GM12865 (cell line): Measurements from ENCODE around the gene NXPH2.

ENCODE experiments used
- DNase-seq: peaks from one replicate; pipeline ENCODE4 v3.0.0; 2010; ENCODE audit warnings: low read depth
- H3K4me3 ChIP-seq: 2 replicates; pipeline ENCODE4 v1.5.1; 2011; ENCODE audit warnings: mild to moderate bottlenecking, low read depth, low read length, control low read depth
- CTCF ChIP-seq: IDR thresholded peaks from 2 replicates; pipeline ENCODE4 v1.5.1; 2011; ENCODE audit warnings: low read length, control low read depth, low read depth, inconsistent platforms; ENCODE audit not compliant: insufficient read depth; ENCODE audit errors: missing control alignments

Gene NXPH2

GRCh38 chr2:138814123-138814898, 34.1 kb upstream of the NXPH2 start:
- no peak overlapping the region for H3K4me3 ChIP-seq
- TF ChIP-seq CTCF, result peak; percentile 20
- DNase-seq, result peak; percentile 25

GRCh38 chr2:138811431-138811830, 31.2 kb upstream of the NXPH2 start:
- TF ChIP-seq CTCF, result no peak
- DNase-seq, result no peak
- H3K4me3 ChIP-seq, result no peak overlapping the region

- DNase-seq, result no peak
- no peak for TF ChIP-seq CTCF
- no peak overlapping the region for H3K4me3 ChIP-seq
These were observed 14.5 kb upstream of the NXPH2 start for GRCh38 chr2:138794724-138795123.

GRCh38 chr2:138787053-138787666, 7.0 kb upstream of the NXPH2 start:
- no peak overlapping the region for H3K4me3 ChIP-seq
- DNase-seq, result peak; percentile 42
- TF ChIP-seq CTCF, result peak; percentile 59

- no peak for TF ChIP-seq CTCF
These were observed 2.2 kb upstream of the NXPH2 start for GRCh38 chr2:138782383-138782782.

GRCh38 chr2:138780908-138781307, 718 bp upstream of the NXPH2 start:
- TF ChIP-seq CTCF, result no peak
- DNase-seq, result no peak
- no peak overlapping the region for H3K4me3 ChIP-seq

More at GRCh38 chr2:138782383-138782782, 2.2 kb upstream of the NXPH2 start:
- peak; percentile 42 for DNase-seq
- no peak overlapping the region for H3K4me3 ChIP-seq
